BLaER1 treated with 17β-estradiol and CSF1 and Interleukin-3, amounts not matched to agents 10 nM and 100 nM (cell line): ENCODE measurements around the gene JPH4.
A peak's percentile ranks its signal among the peaks of the same experiment; 100 is the strongest.
"Not testable (repeated sequence)": the region's sequence is repeated elsewhere in the genome, so short reads cannot be mapped to it uniquely, and the experiment has no call there.

Experiments used
- H3K27ac ChIP-seq, 11 experiments: shearing (Covaris generic); formaldehyde crosslinking; 2 replicates each; pipeline ENCODE4 v1.8.1; 2022
- H3K27me3 ChIP-seq, 11 experiments: shearing (Covaris generic); formaldehyde crosslinking; 2 replicates each; pipeline ENCODE4 v1.8.1; 2022
- H3K36me3 ChIP-seq, 11 experiments: shearing (Covaris generic); formaldehyde crosslinking; 2 replicates each; pipeline ENCODE4 v1.8.1; 2022
- H3K4me1 ChIP-seq, 10 experiments: shearing (Covaris generic); formaldehyde crosslinking; 2 replicates each; pipeline ENCODE4 v1.8.1; 2022
- H3K4me2 ChIP-seq, 11 experiments: shearing (Covaris generic); formaldehyde crosslinking; 2 replicates each; pipeline ENCODE4 v1.8.1; 2022
- H3K4me3 ChIP-seq, 10 experiments: shearing (Covaris generic); formaldehyde crosslinking; 2 replicates each; pipeline ENCODE4 v1.8.1; 2022
- H3K9ac ChIP-seq, 11 experiments: shearing (Covaris generic); formaldehyde crosslinking; 2 replicates each; pipeline ENCODE4 v1.8.1; 2022
- H3K9me3 ChIP-seq, 11 experiments: shearing (Covaris generic); formaldehyde crosslinking; replicated peaks in 1 of 11; 2 replicates each; pipeline ENCODE4 v1.8.1; 2022
- H4K20me1 ChIP-seq, 11 experiments: shearing (Covaris generic); formaldehyde crosslinking; 2 replicates each; pipeline ENCODE4 v1.8.1; 2022
- Cebpa-rat ChIP-seq, 11 experiments: shearing (Covaris generic); IDR thresholded peaks; 2 replicates each; pipeline ENCODE4 v1.8.1; 2022

JPH4 gene

GRCh38 chr14:23602181-23603095, 23.8 kb upstream of the JPH4 start:
- Histone ChIP-seq H3K27me3 (no peaks in the 10 kb centered on the region), H3K9ac (no peak overlapping the region), H3K4me1 (peaks cover 5 to 17% (median 10%) of the 10 kb centered on the region in 10 experiments; a peak in 12 of 20 replicates), H3K9me3 (peaks cover 0 to 21% (median 12%) of the 10 kb centered on the region in 11 experiments; a peak in 12 of 22 replicates), H4K20me1 (no peaks in the 10 kb centered on the region), H3K36me3 (no peaks in the 10 kb centered on the region), H3K4me2 (peak overlapping the region in 8 of 11 experiments; percentile 4 to 53 (median 22); a peak in 9 of 22 replicates), H3K27ac (no peak overlapping the region), H3K4me3 (no peak overlapping the region)
- TF ChIP-seq Cebpa-rat (IDR thresholded peaks at IDR 0.05): no peak

- Histone ChIP-seq H3K9ac (no peak overlapping the region), H3K4me3 (no peak overlapping the region), H3K9me3 (peaks cover 0 to 20% (median 12%) of the 10 kb centered on the region in 11 experiments; a peak in 11 of 22 replicates), H3K27me3 (no peaks in the 10 kb centered on the region), H3K4me2 (peak overlapping the region in 6 of 11 experiments; percentile 4 to 53 (median 34); a peak in 9 of 22 replicates), H3K36me3 (no peaks in the 10 kb centered on the region), H4K20me1 (no peaks in the 10 kb centered on the region), H3K27ac (no peak overlapping the region), H3K4me1 (peaks cover 5 to 17% (median 10%) of the 10 kb centered on the region in 10 experiments; a peak in 12 of 20 replicates)
- TF ChIP-seq Cebpa-rat (IDR thresholded peaks at IDR 0.05): no peak
Observed at GRCh38 chr14:23601845-23602180, 23.2 kb upstream of the JPH4 start.

GRCh38 chr14:23601424-23601823, 22.8 kb upstream of the JPH4 start:
- H3K4me2 ChIP-seq: peak overlapping the region in 6 of 11 experiments; percentile 4 to 53 (median 34); a peak in 8 of 22 replicates
- no peaks in the 10 kb centered on the region for H4K20me1 ChIP-seq
- H3K27ac ChIP-seq: no peak overlapping the region
- TF ChIP-seq Cebpa-rat (IDR thresholded peaks at IDR 0.05): no peak
- H3K9me3 ChIP-seq: peaks cover 0 to 20% (median 12%) of the 10 kb centered on the region in 11 experiments; a peak in 11 of 22 replicates
- H3K4me1 ChIP-seq: peaks cover 5 to 17% (median 10%) of the 10 kb centered on the region in 10 experiments; a peak in 12 of 20 replicates
- H3K4me3 ChIP-seq: no peak overlapping the region
- no peaks in the 10 kb centered on the region for H3K27me3 ChIP-seq
- no peaks in the 10 kb centered on the region for H3K36me3 ChIP-seq
- H3K9ac ChIP-seq: no peak overlapping the region

GRCh38 chr14:23600806-23601205, 22.2 kb upstream of the JPH4 start:
- Histone ChIP-seq H3K36me3 (no peaks in the 10 kb centered on the region), H3K4me1 (peaks cover 5 to 13% (median 10%) of the 10 kb centered on the region in 10 experiments; a peak in 12 of 20 replicates), H3K27ac (no peak overlapping the region), H3K4me3 (no peak overlapping the region), H4K20me1 (no peaks in the 10 kb centered on the region), H3K9me3 (peaks cover 0 to 20% (median 12%) of the 10 kb centered on the region in 11 experiments; a peak in 11 of 22 replicates), H3K4me2 (no peak overlapping the region), H3K27me3 (no peaks in the 10 kb centered on the region), H3K9ac (no peak overlapping the region)
- TF ChIP-seq Cebpa-rat (IDR thresholded peaks at IDR 0.05): no peak

- Histone ChIP-seq H3K4me1 (peaks cover 4 to 13% (median 9%) of the 10 kb centered on the region in 10 experiments; a peak in 10 of 20 replicates), H3K9me3 (peaks cover 0 to 20% (median 12%) of the 10 kb centered on the region in 11 experiments; a peak in 11 of 22 replicates), H3K27me3 (no peaks in the 10 kb centered on the region), H4K20me1 (no peaks in the 10 kb centered on the region), H3K4me3 (no peak overlapping the region), H3K27ac (no peak overlapping the region), H3K36me3 (no peaks in the 10 kb centered on the region), H3K4me2 (no peak overlapping the region), H3K9ac (no peak overlapping the region)
- TF ChIP-seq Cebpa-rat (IDR thresholded peaks at IDR 0.05): no peak
Observed at GRCh38 chr14:23600322-23600707, 21.7 kb upstream of the JPH4 start.

- not testable (repeated sequence) for H3K4me1 ChIP-seq, H3K27ac ChIP-seq, H3K27me3 ChIP-seq, H3K4me3 ChIP-seq, H3K36me3 ChIP-seq, H3K9ac ChIP-seq, H3K4me2 ChIP-seq, H4K20me1 ChIP-seq, H3K9me3 ChIP-seq
- 0 out of 22 replicates have a peak, but pooled peaks of 1 of the 11 experiments have one; percentile 16 for TF ChIP-seq Cebpa-rat (IDR thresholded peaks at IDR 0.05)
Observed at GRCh38 chr14:23594191-23594590, 15.6 kb upstream of the JPH4 start.

- Histone ChIP-seq H3K9ac (no peak overlapping the region), H3K36me3 (no peaks in the 10 kb centered on the region), H3K27me3 (no peaks in the 10 kb centered on the region), H4K20me1 (no peaks in the 10 kb centered on the region), H3K27ac (no peak overlapping the region), H3K4me3 (no peak overlapping the region), H3K4me2 (no peak overlapping the region), H3K9me3 (no peaks in the 10 kb centered on the region), H3K4me1 (peaks cover 8 to 11% (median 9%) of the 10 kb centered on the region in 10 experiments; a peak in 18 of 20 replicates)
- TF ChIP-seq Cebpa-rat (IDR thresholded peaks at IDR 0.05): no peak
Observed at GRCh38 chr14:23590198-23590597, 11.6 kb upstream of the JPH4 start.

GRCh38 chr14:23589606-23590005, 11.0 kb upstream of the JPH4 start:
- Histone ChIP-seq H3K36me3 (no peaks in the 10 kb centered on the region), H3K4me1 (peaks cover 8 to 11% (median 9%) of the 10 kb centered on the region in 10 experiments; a peak in 18 of 20 replicates), H3K9ac (peak overlapping the region in 1 of 11 experiments; percentile 15; a peak in 1 of 22 replicates), H3K4me2 (peak overlapping the region; percentile 17 to 59 (median 42); a peak in 20 of 22 replicates), H3K27ac (no peak overlapping the region), H3K9me3 (no peaks in the 10 kb centered on the region), H3K4me3 (no peak overlapping the region), H4K20me1 (no peaks in the 10 kb centered on the region), H3K27me3 (no peaks in the 10 kb centered on the region)
- no peak for TF ChIP-seq Cebpa-rat (IDR thresholded peaks at IDR 0.05)

- Histone ChIP-seq H3K4me3 (no peak overlapping the region), H4K20me1 (no peaks in the 10 kb centered on the region), H3K36me3 (no peaks in the 10 kb centered on the region), H3K4me1 (peaks cover 8 to 11% (median 9%) of the 10 kb centered on the region in 10 experiments; a peak in 18 of 20 replicates), H3K4me2 (peak overlapping the region; percentile 17 to 59 (median 42); a peak in 20 of 22 replicates), H3K9ac (peak overlapping the region in 1 of 11 experiments; percentile 15; a peak in 1 of 22 replicates), H3K27ac (no peak overlapping the region), H3K9me3 (no peaks in the 10 kb centered on the region), H3K27me3 (no peaks in the 10 kb centered on the region)
- no peak for TF ChIP-seq Cebpa-rat (IDR thresholded peaks at IDR 0.05)
Observed at GRCh38 chr14:23588884-23589598, 10.5 kb upstream of the JPH4 start.

GRCh38 chr14:23584527-23585203, 6.1 kb upstream of the JPH4 start:
- not testable (repeated sequence) for H3K9ac ChIP-seq, H3K27ac ChIP-seq, H3K4me1 ChIP-seq

GRCh38 chr14:23583761-23584526, 5.4 kb upstream of the JPH4 start:
- H3K4me2 ChIP-seq, H3K27ac ChIP-seq, H3K9ac ChIP-seq, H3K4me1 ChIP-seq, H3K36me3 ChIP-seq, H4K20me1 ChIP-seq, H3K4me3 ChIP-seq, H3K9me3 ChIP-seq, H3K27me3 ChIP-seq: not testable (repeated sequence)

More at GRCh38 chr14:23584527-23585203, 6.1 kb upstream of the JPH4 start:
- H3K36me3 ChIP-seq, H3K27me3 ChIP-seq, H3K4me3 ChIP-seq, H3K4me2 ChIP-seq, H3K9me3 ChIP-seq, H4K20me1 ChIP-seq: not testable (repeated sequence)
